Activated naive CD4-positive, alpha-beta T cell treated with anti-CD3 and anti-CD28 coated beads, Interleukin-2, amount 10 ng/mL, durations not matched to agents 5 hours and 36 hours (primary cell): ENCODE data around the gene GOLGA6L4. TPM values are rescaled to one million over a fixed set of nuclear protein-coding genes. Genes with fewer than 3 reads are reported as not detected.

Source experiments
- total RNA-seq, 2 experiments: library from RNA; stranded (reverse); gene quantifications; one replicate each; pipeline ENCODE4 v1.2.3, GENCODE V29; 2021

GOLGA6L4 gene, protein sequence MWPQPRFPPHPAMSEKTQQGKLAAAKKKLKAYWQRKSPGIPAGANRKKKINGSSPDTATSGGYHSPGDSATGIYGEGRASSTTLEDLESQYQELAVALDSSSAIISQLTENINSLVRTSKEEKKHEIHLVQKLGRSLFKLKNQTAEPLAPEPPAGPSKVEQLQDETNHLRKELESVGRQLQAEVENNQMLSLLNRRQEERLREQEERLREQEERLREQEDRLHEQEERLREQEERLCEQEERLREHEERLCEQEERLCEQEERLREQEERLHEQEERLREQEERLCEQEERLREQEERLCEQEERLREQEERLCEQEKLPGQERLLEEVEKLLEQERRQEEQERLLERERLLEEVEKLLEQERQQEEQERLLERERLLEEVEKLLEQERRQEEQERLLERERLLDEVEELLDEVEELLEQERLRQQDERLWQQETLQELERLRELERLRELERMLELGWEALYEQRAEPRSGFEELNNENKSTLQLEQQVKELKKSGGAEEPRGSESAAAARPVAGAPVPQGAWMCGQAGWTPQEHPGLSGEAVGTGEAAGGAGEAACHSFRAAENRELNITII
- total RNA-seq: 1 to 10 TPM in 1 of 2 experiments, under 1 TPM in 1; 0.75 to 1.1 TPM

DNA sequence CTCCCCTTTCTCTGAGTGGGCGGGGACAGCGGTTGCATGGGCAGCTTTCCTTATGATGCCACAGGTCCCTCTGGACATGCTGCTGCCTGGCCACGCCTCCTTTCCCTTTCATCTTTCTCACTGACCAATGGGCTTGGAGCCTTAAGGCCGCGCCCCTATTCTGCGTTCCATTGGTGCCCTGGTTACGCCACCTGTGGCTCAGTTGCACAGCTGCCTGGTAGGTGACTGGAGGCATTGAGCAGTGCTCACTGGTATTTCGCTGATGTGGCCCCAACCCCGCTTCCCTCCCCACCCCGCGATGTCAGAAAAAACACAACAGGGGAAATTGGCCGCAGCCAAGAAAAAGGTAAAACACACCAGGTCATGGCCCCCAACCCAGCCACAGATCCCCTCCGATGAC, at the start of gene GOLGA6L4:
Gene GOLGA6L4, plus strand, starts transcription at position 201 of the 400 bp plus-strand sequence. Its CDS starts 62 bp downstream, at position 263.

